ENCODE measurements around the gene ASL. TPM values are rescaled to one million over a fixed set of nuclear protein-coding genes. Genes with fewer than 3 reads are reported as not detected.
"Not testable (repeated sequence)": the region's sequence is repeated elsewhere in the genome, so short reads cannot be mapped to it uniquely, and the experiment has no call there.

The ASL gene
- total and polyA plus RNA-seq, 2 donors (not counting 1 experiment from before 2014, with no cell fraction given): 38.0 to 48.7 TPM

- Histone ChIP-seq H3K36me3 (replicated peaks in 1 of 2; ENCODE audit: control extremely low read depth in 1 of 2, control insufficient read depth in 1 of 2, extremely low read depth in 1 of 2, insufficient read depth in 2 of 2, low read length in 1 of 2) (peaks cover 1 to 3% of the 10 kb centered on the region in 2 experiments), H3K79me2 (ENCODE audit: control insufficient read depth, insufficient read depth, low read length) (peaks cover 79% of the 10 kb centered on the region), H3K9ac (ENCODE audit: low read length) (peak overlapping the region; percentile 3), H4K20me1 (ENCODE audit: control insufficient read depth, insufficient read depth, low read length, poor library complexity, severe bottlenecking) (peaks cover 72% of the 10 kb centered on the region), H3K4me1 (ENCODE audit: control insufficient read depth in 2 of 2, insufficient read depth in 2 of 2, low read length in 2 of 2) (no peaks in the 10 kb centered on the region), H2AFZ (ENCODE audit: insufficient read depth, low read depth, low read length, poor library complexity, severe bottlenecking) (no peak overlapping the region), H3K27ac (ENCODE audit: low read length in 2 of 2) (no peak overlapping the region), H3K4me3 (ENCODE audit: control extremely low read depth in 1 of 5, extremely low read depth in 1 of 5, insufficient read depth in 1 of 5, low read depth in 2 of 5, low read length in 4 of 5) (no peak overlapping the region), H3K27me3 (replicated peaks in 1 of 4; ENCODE audit: control extremely low read depth in 1 of 4, control insufficient read depth in 3 of 4, insufficient read depth in 4 of 4, low read length in 3 of 4) (no peaks in the 10 kb centered on the region), H3K4me2 (replicated peaks; ENCODE audit: low read depth, low read length, poor library complexity, severe bottlenecking) (no peak overlapping the region), H3K9me3 (ENCODE audit: control extremely low read depth in 1 of 3, control insufficient read depth in 2 of 3, insufficient read depth in 1 of 3, low read length in 2 of 3) (no peaks in the 10 kb centered on the region)
- no peak overlapping the region for H3K4me3 Mint-ChIP-seq
- POLR2A ChIA-PET: no interaction called here
- H3K9me3 Mint-ChIP-seq (ENCODE audit: insufficient read depth): no peaks in the 10 kb centered on the region
- DNase-seq: no peak
- no peaks in the 10 kb centered on the region for H3K27me3 Mint-ChIP-seq
- H3K4me1 Mint-ChIP-seq: peaks cover 45% of the 10 kb centered on the region
- intact Hi-C loops (cut with micrococcal nuclease): no loop called here
- H3K27ac Mint-ChIP-seq: no peak overlapping the region
- no peak for TF ChIP-seq EZH2 (IDR thresholded peaks at IDR 0.05; ENCODE audit: borderline replicate concordance, insufficient read depth, low read depth, low read length, poor library complexity, severe bottlenecking)
- TF ChIP-seq, protein P1, sequence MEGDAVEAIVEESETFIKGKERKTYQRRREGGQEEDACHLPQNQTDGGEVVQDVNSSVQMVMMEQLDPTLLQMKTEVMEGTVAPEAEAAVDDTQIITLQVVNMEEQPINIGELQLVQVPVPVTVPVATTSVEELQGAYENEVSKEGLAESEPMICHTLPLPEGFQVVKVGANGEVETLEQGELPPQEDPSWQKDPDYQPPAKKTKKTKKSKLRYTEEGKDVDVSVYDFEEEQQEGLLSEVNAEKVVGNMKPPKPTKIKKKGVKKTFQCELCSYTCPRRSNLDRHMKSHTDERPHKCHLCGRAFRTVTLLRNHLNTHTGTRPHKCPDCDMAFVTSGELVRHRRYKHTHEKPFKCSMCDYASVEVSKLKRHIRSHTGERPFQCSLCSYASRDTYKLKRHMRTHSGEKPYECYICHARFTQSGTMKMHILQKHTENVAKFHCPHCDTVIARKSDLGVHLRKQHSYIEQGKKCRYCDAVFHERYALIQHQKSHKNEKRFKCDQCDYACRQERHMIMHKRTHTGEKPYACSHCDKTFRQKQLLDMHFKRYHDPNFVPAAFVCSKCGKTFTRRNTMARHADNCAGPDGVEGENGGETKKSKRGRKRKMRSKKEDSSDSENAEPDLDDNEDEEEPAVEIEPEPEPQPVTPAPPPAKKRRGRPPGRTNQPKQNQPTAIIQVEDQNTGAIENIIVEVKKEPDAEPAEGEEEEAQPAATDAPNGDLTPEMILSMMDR (IDR thresholded peaks at IDR 0.05): no peak
- no peak for ATAC-seq (ENCODE audit: low read depth)
- CTCF ChIA-PET: interaction anchor here (0.5 kb wide), 1 partner anchor 9 kb away, joined by 3 read pairs; no protein-coding TSS in a partner anchor
- no CpG with 5 or more reads among the region's 4 CpGs for WGBS (ENCODE audit: insufficient coverage)
Measured at GRCh38 chr7:66125052-66125694, 49.6 kb downstream of the ASL start.

DNA sequence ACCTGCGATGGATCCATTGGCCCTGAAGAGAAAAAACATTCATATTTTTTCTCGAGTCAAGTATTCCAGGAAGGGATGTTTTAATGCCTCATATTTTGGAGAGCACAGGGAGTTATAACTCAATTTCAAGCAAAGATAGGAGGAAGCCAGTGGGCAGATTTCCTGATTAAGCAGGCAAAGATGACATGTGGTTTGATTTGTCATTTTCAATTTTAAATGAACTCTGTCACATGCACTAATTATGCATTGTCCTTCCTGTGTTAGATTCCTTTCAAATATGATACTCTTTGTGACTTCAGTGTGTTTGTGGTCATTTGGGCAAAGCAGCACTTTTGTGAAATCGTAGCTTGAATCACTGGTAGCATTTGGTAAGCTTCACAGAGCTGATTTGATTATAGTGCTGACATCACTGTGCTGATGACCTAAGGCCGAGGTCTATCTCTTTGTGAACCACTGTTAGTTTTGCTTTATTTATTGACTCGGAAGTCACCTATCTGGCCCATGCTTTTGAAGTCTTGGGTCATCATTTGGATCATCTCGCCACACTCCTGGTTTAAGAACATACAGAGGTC, 50.2 kb downstream of the ASL start:
- H3K4me3 ChIP-seq (ENCODE audit: control extremely low read depth in 1 of 5, extremely low read depth in 1 of 5, insufficient read depth in 1 of 5, low read depth in 2 of 5, low read length in 4 of 5); H3K9ac ChIP-seq (ENCODE audit: low read length); CTCF ChIA-PET; H3K4me2 ChIP-seq (replicated peaks; ENCODE audit: low read depth, low read length, poor library complexity, severe bottlenecking); H3K4me3 Mint-ChIP-seq; H3K9me3 Mint-ChIP-seq (ENCODE audit: insufficient read depth); ATAC-seq (ENCODE audit: low read depth); H3K9me3 ChIP-seq (ENCODE audit: control extremely low read depth in 1 of 3, control insufficient read depth in 2 of 3, insufficient read depth in 1 of 3, low read length in 2 of 3); H3K27me3 ChIP-seq (replicated peaks in 1 of 4; ENCODE audit: control extremely low read depth in 1 of 4, control insufficient read depth in 3 of 4, insufficient read depth in 4 of 4, low read length in 3 of 4); H3K4me1 ChIP-seq (ENCODE audit: control insufficient read depth in 2 of 2, insufficient read depth in 2 of 2, low read length in 2 of 2); H3K27me3 Mint-ChIP-seq; H2AFZ ChIP-seq (ENCODE audit: insufficient read depth, low read depth, low read length, poor library complexity, severe bottlenecking); POLR2A ChIA-PET; intact Hi-C loops (cut with micrococcal nuclease); H3K27ac ChIP-seq (ENCODE audit: low read length in 2 of 2); DNase-seq; H3K27ac Mint-ChIP-seq: not testable (repeated sequence)
- WGBS (ENCODE audit: insufficient coverage): 94% methylated on average over 3 of the region's 6 CpGs
- H3K36me3 ChIP-seq (replicated peaks in 1 of 2; ENCODE audit: control extremely low read depth in 1 of 2, control insufficient read depth in 1 of 2, extremely low read depth in 1 of 2, insufficient read depth in 2 of 2, low read length in 1 of 2): peaks cover 1 to 10% of the 10 kb centered on the region in 2 experiments
- H3K4me1 Mint-ChIP-seq: peaks cover 42% of the 10 kb centered on the region
- H4K20me1 ChIP-seq (ENCODE audit: control insufficient read depth, insufficient read depth, low read length, poor library complexity, severe bottlenecking): peaks cover 72% of the 10 kb centered on the region
- peaks cover 76% of the 10 kb centered on the region for H3K79me2 ChIP-seq (ENCODE audit: control insufficient read depth, insufficient read depth, low read length)

- H3K4me2 ChIP-seq (replicated peaks; ENCODE audit: low read depth, low read length, poor library complexity, severe bottlenecking); CTCF ChIA-PET: not testable (repeated sequence)
- H3K4me1 Mint-ChIP-seq: peaks cover 42% of the 10 kb centered on the region
Measured at GRCh38 chr7:66127172-66127571, 51.6 kb downstream of the ASL start.

More at GRCh38 chr7:66127172-66127571, 51.6 kb downstream of the ASL start:
- peaks cover 60% of the 10 kb centered on the region for H4K20me1 ChIP-seq (ENCODE audit: control insufficient read depth, insufficient read depth, low read length, poor library complexity, severe bottlenecking)
- H3K27ac ChIP-seq (ENCODE audit: low read length in 2 of 2); H3K9me3 Mint-ChIP-seq (ENCODE audit: insufficient read depth); POLR2A ChIA-PET; ATAC-seq (ENCODE audit: low read depth); H3K9ac ChIP-seq (ENCODE audit: low read length); H3K4me3 Mint-ChIP-seq; DNase-seq; H3K27me3 ChIP-seq (replicated peaks in 1 of 4; ENCODE audit: control extremely low read depth in 1 of 4, control insufficient read depth in 3 of 4, insufficient read depth in 4 of 4, low read length in 3 of 4); H3K9me3 ChIP-seq (ENCODE audit: control extremely low read depth in 1 of 3, control insufficient read depth in 2 of 3, insufficient read depth in 1 of 3, low read length in 2 of 3); H3K4me3 ChIP-seq (ENCODE audit: control extremely low read depth in 1 of 5, extremely low read depth in 1 of 5, insufficient read depth in 1 of 5, low read depth in 2 of 5, low read length in 4 of 5); intact Hi-C loops (cut with micrococcal nuclease); H3K27me3 Mint-ChIP-seq; H3K4me1 ChIP-seq (ENCODE audit: control insufficient read depth in 2 of 2, insufficient read depth in 2 of 2, low read length in 2 of 2); H3K27ac Mint-ChIP-seq; H2AFZ ChIP-seq (ENCODE audit: insufficient read depth, low read depth, low read length, poor library complexity, severe bottlenecking): not testable (repeated sequence)
- 94% methylated on average over 3 of the region's 3 CpGs for WGBS (ENCODE audit: insufficient coverage)
- H3K79me2 ChIP-seq (ENCODE audit: control insufficient read depth, insufficient read depth, low read length): peaks cover 73% of the 10 kb centered on the region
- peaks cover 1 to 23% of the 10 kb centered on the region in 2 experiments for H3K36me3 ChIP-seq (replicated peaks in 1 of 2; ENCODE audit: control extremely low read depth in 1 of 2, control insufficient read depth in 1 of 2, extremely low read depth in 1 of 2, insufficient read depth in 2 of 2, low read length in 1 of 2)

Data from B cell (primary cell).